Ovary (tissue), 3 donors: Measurements from ENCODE around the gene AUTS2.

Experiments
- EP300 ChIP-seq: sonication (generic); formaldehyde crosslinking; IDR thresholded peaks from one replicate; pipeline ENCODE4 v1.6.1; 2017; ENCODE audit warnings: antibody characterized with exemption
- POLR2A ChIP-seq: fragments of 450-650 bp; IDR thresholded peaks from one replicate; pipeline ENCODE4 v1.6.1; 2017; ENCODE audit warnings: antibody characterized with exemption, mild to moderate bottlenecking, moderate library complexity
- TF ChIP-seq, protein P1 (sequence below), 3 donors: fragments of 450-650 bp in 2 of 3; fragments of 200-600 bp in 1 of 3; IDR thresholded peaks; one replicate each; pipeline versions ENCODE4 v1.5.1 to v1.8.0; 2016 to 2022; ENCODE audit warnings: antibody characterized with exemption in 3 of 3, mild to moderate bottlenecking in 1 of 3
- donor health status: DM: no; HTN: no; CAD: no.

DNA sequence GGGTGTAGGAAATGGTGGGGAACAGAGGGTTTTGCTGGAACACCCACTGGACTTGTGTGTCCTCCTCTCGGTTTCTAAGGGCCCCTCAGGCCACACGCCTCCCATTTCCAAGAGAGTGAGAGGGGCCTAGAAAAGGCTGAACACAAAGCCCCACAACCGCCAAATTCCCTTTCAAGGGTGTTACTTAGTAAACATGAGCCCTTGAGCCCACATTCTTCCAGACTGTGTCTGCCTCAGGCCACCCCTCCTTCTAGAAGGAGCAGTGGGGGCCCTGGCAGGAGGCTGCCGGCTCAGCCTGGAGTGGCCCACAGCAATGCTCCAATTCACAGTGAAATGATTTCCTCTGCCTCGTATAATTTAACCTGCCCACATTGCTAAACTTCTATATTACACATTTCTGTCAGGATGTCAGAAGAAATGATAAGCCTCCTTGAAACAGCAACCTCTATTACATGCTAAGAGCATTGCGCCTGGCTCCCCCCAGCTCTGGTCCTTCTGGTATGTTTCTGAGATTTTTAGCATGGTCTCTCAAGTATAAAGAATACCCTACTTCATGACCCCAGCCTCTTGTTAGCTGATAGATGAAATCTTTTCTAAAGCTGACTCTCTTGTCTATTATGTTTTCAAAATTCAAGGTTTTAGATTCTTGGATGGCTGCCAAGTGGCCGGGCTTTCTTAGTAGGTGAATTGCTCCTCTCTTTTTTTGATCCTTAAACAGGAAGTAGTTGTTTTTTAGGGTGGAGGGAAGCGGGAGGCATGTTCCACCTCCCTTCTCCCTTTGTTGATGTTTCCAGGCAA is 859.8 kb downstream of the AUTS2 start:
- TF ChIP-seq POLR2A (no peak), EP300 (no peak)
- TF ChIP-seq, protein P1, sequence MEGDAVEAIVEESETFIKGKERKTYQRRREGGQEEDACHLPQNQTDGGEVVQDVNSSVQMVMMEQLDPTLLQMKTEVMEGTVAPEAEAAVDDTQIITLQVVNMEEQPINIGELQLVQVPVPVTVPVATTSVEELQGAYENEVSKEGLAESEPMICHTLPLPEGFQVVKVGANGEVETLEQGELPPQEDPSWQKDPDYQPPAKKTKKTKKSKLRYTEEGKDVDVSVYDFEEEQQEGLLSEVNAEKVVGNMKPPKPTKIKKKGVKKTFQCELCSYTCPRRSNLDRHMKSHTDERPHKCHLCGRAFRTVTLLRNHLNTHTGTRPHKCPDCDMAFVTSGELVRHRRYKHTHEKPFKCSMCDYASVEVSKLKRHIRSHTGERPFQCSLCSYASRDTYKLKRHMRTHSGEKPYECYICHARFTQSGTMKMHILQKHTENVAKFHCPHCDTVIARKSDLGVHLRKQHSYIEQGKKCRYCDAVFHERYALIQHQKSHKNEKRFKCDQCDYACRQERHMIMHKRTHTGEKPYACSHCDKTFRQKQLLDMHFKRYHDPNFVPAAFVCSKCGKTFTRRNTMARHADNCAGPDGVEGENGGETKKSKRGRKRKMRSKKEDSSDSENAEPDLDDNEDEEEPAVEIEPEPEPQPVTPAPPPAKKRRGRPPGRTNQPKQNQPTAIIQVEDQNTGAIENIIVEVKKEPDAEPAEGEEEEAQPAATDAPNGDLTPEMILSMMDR (IDR thresholded peaks at IDR 0.05), result no peak
